Measurements from ENCODE around the gene ANKRD30A. TPM values are rescaled to one million over a fixed set of nuclear protein-coding genes. Genes with fewer than 3 reads are reported as not detected.

ANKRD30A gene
- polyA plus RNA-seq, 1 of the 3 experiments (the other 2 are of a cell fraction) = not detected

GRCh38 chr10:37234692-37235091 is 109.3 kb downstream of the ANKRD30A start:
- Histone ChIP-seq H3K9ac (no peak overlapping the region), H3K27me3 (ENCODE audit: insufficient read depth) (no peaks in the 10 kb centered on the region), H3K4me3 (ENCODE audit: low read depth in 2 of 2, low read length in 1 of 2) (no peak overlapping the region), H3K36me3 (replicated peaks in 1 of 2; ENCODE audit: control insufficient read depth in 1 of 2, insufficient read depth in 2 of 2, low read length in 1 of 2) (no peaks in the 10 kb centered on the region), H4K20me1 (ENCODE audit: insufficient read depth) (no peaks in the 10 kb centered on the region), H3K79me2 (ENCODE audit: insufficient read depth) (no peaks in the 10 kb centered on the region), H3K4me1 (ENCODE audit: control insufficient read depth in 1 of 2, insufficient read depth in 2 of 2, low read depth in 1 of 2, low read length in 1 of 2) (no peaks in the 10 kb centered on the region), H3F3A (replicated peaks; ENCODE audit: insufficient read depth) (no peaks in the 10 kb centered on the region), H3K9me2 (no peaks in the 10 kb centered on the region), H3K4me2 (no peak overlapping the region), H2AFZ (ENCODE audit: low read depth) (no peak overlapping the region), H3K9me3 (no peaks in the 10 kb centered on the region), H3K27ac (ENCODE audit: low read depth in 2 of 2, low read length in 1 of 2) (no peak overlapping the region)
- DNase-seq = no peak
- TF ChIP-seq NRF1 (IDR thresholded peaks at IDR 0.05; ENCODE audit: low read depth, low read length) = no peak
- no peak for TF ChIP-seq POLR2AphosphoS5 (IDR thresholded peaks at IDR 0.05; ENCODE audit: low read depth, low read length)
- no peak for TF ChIP-seq FOSL2 (IDR thresholded peaks at IDR 0.05; ENCODE audit: borderline replicate concordance, low read depth)
- TF ChIP-seq CHD2 (IDR thresholded peaks at IDR 0.05; ENCODE audit: low read length, partially characterized antibody) = no peak
- TF ChIP-seq SMC3 (IDR thresholded peaks at IDR 0.05; ENCODE audit: low read depth, low read length) = no peak
- TF ChIP-seq IRF3 (IDR thresholded peaks at IDR 0.05; ENCODE audit: low read depth, low read length) = no peak
- TF ChIP-seq EZH2phosphoT487 (IDR thresholded peaks at IDR 0.05; ENCODE audit: borderline replicate concordance, low read depth) = no peak
- 5% methylated on average over 3 of the region's 3 CpGs for WGBS (ENCODE audit: low lambda C conversion rate)
- ChIA-PET POLR2A (no interaction called here), CTCF (no interaction called here)

DNA sequence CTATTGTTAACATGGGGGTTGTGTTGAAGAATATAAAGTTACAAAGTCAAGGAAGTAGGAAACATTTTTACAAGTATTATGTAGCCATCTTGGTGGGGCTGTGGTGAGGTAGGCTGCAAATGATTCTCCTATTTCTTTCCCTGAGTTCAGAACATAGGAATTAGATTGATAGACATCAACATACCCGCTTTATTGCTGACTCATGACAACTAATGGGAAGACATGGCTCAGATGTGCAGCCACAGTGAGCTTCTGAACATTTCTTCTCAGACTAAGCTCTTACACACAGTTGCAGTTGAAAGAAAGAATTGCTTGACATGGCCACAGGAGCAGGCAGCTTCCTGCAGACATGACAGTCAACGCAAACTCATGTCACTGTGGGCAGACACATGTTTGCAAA is 110.7 kb downstream of the ANKRD30A start:
- Histone ChIP-seq H3K36me3 (replicated peaks in 1 of 2; ENCODE audit: control insufficient read depth in 1 of 2, insufficient read depth in 2 of 2, low read length in 1 of 2) (no peaks in the 10 kb centered on the region), H3K27me3 (ENCODE audit: insufficient read depth) (no peaks in the 10 kb centered on the region), H3K79me2 (ENCODE audit: insufficient read depth) (no peaks in the 10 kb centered on the region), H3K4me1 (ENCODE audit: control insufficient read depth in 1 of 2, insufficient read depth in 2 of 2, low read depth in 1 of 2, low read length in 1 of 2) (no peaks in the 10 kb centered on the region), H3K9ac (no peak overlapping the region), H3K4me2 (no peak overlapping the region), H4K20me1 (ENCODE audit: insufficient read depth) (no peaks in the 10 kb centered on the region), H3K9me3 (no peaks in the 10 kb centered on the region), H3K27ac (ENCODE audit: low read depth in 2 of 2, low read length in 1 of 2) (no peak overlapping the region), H2AFZ (ENCODE audit: low read depth) (no peak overlapping the region), H3K4me3 (ENCODE audit: low read depth in 2 of 2, low read length in 1 of 2) (no peak overlapping the region), H3K9me2 (no peaks in the 10 kb centered on the region), H3F3A (replicated peaks; ENCODE audit: insufficient read depth) (no peaks in the 10 kb centered on the region)
- 7% methylated on average over 2 of the region's 2 CpGs for WGBS (ENCODE audit: low lambda C conversion rate)
- no peak for TF ChIP-seq ELF1 (IDR thresholded peaks at IDR 0.05)
- no peak for TF ChIP-seq RAD21 (IDR thresholded peaks at IDR 0.05; ENCODE audit: low read length)
- no peak for TF ChIP-seq CHD2 (IDR thresholded peaks at IDR 0.05; ENCODE audit: low read length, partially characterized antibody)
- no peak for DNase-seq
- ChIA-PET CTCF (no interaction called here), POLR2A (no interaction called here)

DNA sequence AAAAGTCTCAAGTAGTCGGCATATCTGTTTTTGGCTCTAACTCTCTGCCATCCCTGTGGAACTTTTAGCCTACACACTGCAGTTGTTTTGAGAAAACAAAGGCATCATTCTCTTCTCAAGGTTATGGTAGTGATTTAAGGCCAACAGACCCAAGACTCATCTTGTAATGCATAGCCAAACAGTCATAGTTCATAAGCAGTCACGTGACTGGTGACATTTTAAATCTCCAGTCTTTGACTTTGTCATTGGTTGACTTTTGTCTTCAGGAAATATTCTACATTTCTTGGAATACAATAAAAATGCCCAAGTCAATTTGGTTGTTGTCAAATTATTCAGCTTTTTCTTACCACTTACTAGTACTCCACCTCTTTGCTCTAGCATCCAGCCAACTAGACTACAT is 114.8 kb downstream of the ANKRD30A start:
- H4K20me1 ChIP-seq (ENCODE audit: insufficient read depth) = no peaks in the 10 kb centered on the region
- no peak overlapping the region for H3K9ac ChIP-seq
- no peaks in the 10 kb centered on the region for H3K9me3 ChIP-seq
- ChIA-PET POLR2A (no interaction called here), CTCF (no interaction called here)
- TF ChIP-seq MEF2A (IDR thresholded peaks at IDR 0.05; ENCODE audit: borderline replicate concordance, low read depth) (no peak), TAF1 (IDR thresholded peaks at IDR 0.05; ENCODE audit: borderline replicate concordance, low read depth, low read length) (no peak), SMC3 (IDR thresholded peaks at IDR 0.05; ENCODE audit: low read depth, low read length) (no peak), GABPA (IDR thresholded peaks at IDR 0.05; ENCODE audit: low read depth) (no peak), USF2 (IDR thresholded peaks at IDR 0.05; ENCODE audit: borderline replicate concordance, low read depth, low read length) (no peak), USF1 (IDR thresholded peaks at IDR 0.05; ENCODE audit: borderline replicate concordance, low read depth) (no peak)
- WGBS (ENCODE audit: low lambda C conversion rate) = 15% methylated on average over 2 of the region's 2 CpGs
- no peak overlapping the region for H3K4me2 ChIP-seq
- DNase-seq = no peak
- H3K27ac ChIP-seq (ENCODE audit: low read depth in 2 of 2, low read length in 1 of 2) = no peak overlapping the region
- H3K4me1 ChIP-seq (ENCODE audit: control insufficient read depth in 1 of 2, insufficient read depth in 2 of 2, low read depth in 1 of 2, low read length in 1 of 2) = no peaks in the 10 kb centered on the region
- no peaks in the 10 kb centered on the region for H3K27me3 ChIP-seq (ENCODE audit: insufficient read depth)
- no peak overlapping the region for H3K4me3 ChIP-seq (ENCODE audit: low read depth in 2 of 2, low read length in 1 of 2)
- no peaks in the 10 kb centered on the region for H3F3A ChIP-seq (replicated peaks; ENCODE audit: insufficient read depth)
- no peak overlapping the region for H2AFZ ChIP-seq (ENCODE audit: low read depth)
- no peaks in the 10 kb centered on the region for H3K9me2 ChIP-seq
- H3K79me2 ChIP-seq (ENCODE audit: insufficient read depth) = no peaks in the 10 kb centered on the region
- no peaks in the 10 kb centered on the region for H3K36me3 ChIP-seq (replicated peaks in 1 of 2; ENCODE audit: control insufficient read depth in 1 of 2, insufficient read depth in 2 of 2, low read length in 1 of 2)
